SU-DHL-6 (cell line): ENCODE measurements around the gene SKAP2.

ENCODE experiments used
- H2AFZ ChIP-seq: fragments of 200-600 bp; sonication (generic); 2 replicates; pipeline ENCODE4 v1.6.1; 2014; ENCODE audit warnings: low read depth, mild to moderate bottlenecking, moderate library complexity, mixed read lengths, antibody characterized with exemption, low read length; ENCODE audit not compliant: severe bottlenecking
- H3F3A ChIP-seq: fragments of 200-600 bp; shearing (Covaris generic); 2 replicates; pipeline ENCODE4 v1.6.0; 2016; ENCODE audit warnings: antibody characterized with exemption, mild to moderate bottlenecking; ENCODE audit not compliant: insufficient read depth
- H3K27ac ChIP-seq: fragments of 200-600 bp; sonication (generic); 2 replicates; pipeline ENCODE4 v1.5.1; 2016; ENCODE audit warnings: low read depth, mild to moderate bottlenecking, low read length, moderate library complexity, mixed read lengths
- H3K27me3 ChIP-seq: fragments of 200-600 bp; sonication (generic), shearing (Covaris generic); 2 replicates; pipeline ENCODE4 v1.6.0; 2014; ENCODE audit warnings: mild to moderate bottlenecking, low read length
- H3K36me3 ChIP-seq: fragments of 200-600 bp; sonication (generic); 2 replicates; pipeline ENCODE4 v1.6.1; 2014; ENCODE audit warnings: mild to moderate bottlenecking, low read length, mixed read lengths
- H3K4me2 ChIP-seq: fragments of 300-600, 200-600 bp; shearing (Covaris generic), sonication (generic); 2 replicates; pipeline ENCODE4 v1.6.0; 2014; ENCODE audit warnings: low read length, low read depth, mild to moderate bottlenecking; ENCODE audit not compliant: poor library complexity, severe bottlenecking
- H3K4me3 ChIP-seq: fragments of 200-600 bp; sonication (generic); 2 replicates; pipeline ENCODE4 v1.5.1; 2014; ENCODE audit warnings: antibody characterized with exemption, low read length, mild to moderate bottlenecking, mixed read lengths; ENCODE audit not compliant: insufficient read depth, poor library complexity, severe bottlenecking
- H3K79me2 ChIP-seq: fragments of 200-600 bp; sonication (generic); 2 replicates; pipeline ENCODE4 v1.6.1; 2014; ENCODE audit warnings: mild to moderate bottlenecking, low read length, moderate library complexity; ENCODE audit not compliant: insufficient read depth
- H3K9ac ChIP-seq: fragments of 200-600 bp; sonication (generic); 2 replicates; pipeline ENCODE4 v1.7.0; 2014; ENCODE audit warnings: mild to moderate bottlenecking, low read length
- H3K9me2 ChIP-seq: fragments of 200-600 bp; sonication (generic); replicated peaks from 2 replicates; pipeline ENCODE4 v1.6.1; 2014; ENCODE audit warnings: low read length; ENCODE audit not compliant: insufficient read depth
- H3K9me3 ChIP-seq: fragments of 200-600 bp; sonication (generic); 2 replicates; pipeline ENCODE4 v1.6.1; 2014; ENCODE audit warnings: low read length, mixed read lengths; ENCODE audit not compliant: insufficient read depth
- H4K20me1 ChIP-seq: fragments of 200-600 bp; sonication (generic); 2 replicates; pipeline ENCODE4 v1.6.1; 2014; ENCODE audit warnings: low read depth, mild to moderate bottlenecking, antibody characterized with exemption, low read length, moderate library complexity, mixed read lengths
- CTCF ChIP-seq: fragments of 200-600 bp; sonication (generic); IDR thresholded peaks from one replicate; pipeline ENCODE4 v1.5.1; 2017; ENCODE audit warnings: antibody characterized with exemption, mild to moderate bottlenecking, low read length, moderate library complexity; ENCODE audit not compliant: insufficient read depth, poor library complexity, severe bottlenecking
- EZH2phosphoT487 ChIP-seq: fragments of 200-600 bp; sonication (generic), shearing (Covaris generic); conservative IDR thresholded peaks from 2 replicates; pipeline ENCODE4 v1.6.1; 2018; ENCODE audit warnings: mild to moderate bottlenecking, antibody characterized with exemption, low read length, moderate library complexity, mixed read lengths

Gene SKAP2

DNA sequence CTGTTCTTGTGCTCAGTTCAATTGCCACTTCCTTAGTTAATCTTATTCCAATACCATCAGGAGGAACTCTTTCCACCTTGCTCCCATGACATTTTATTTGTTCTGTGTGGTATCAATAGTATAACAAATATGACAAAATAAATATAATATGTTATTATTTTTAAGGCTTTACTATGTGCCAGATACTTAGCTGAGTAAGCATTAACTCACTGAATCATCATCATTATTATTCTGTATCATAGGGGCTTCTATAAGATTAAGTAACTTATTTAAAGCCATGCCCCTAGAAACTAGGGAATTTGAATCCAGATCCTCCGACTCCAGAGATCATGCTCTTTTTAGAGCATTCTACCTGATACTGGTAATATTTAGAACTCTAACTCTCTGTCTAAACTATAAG lies 33.5 kb upstream of the SKAP2 start:
- Histone ChIP-seq H3K9me3 (no peaks in the 10 kb centered on the region), H3K27me3 (no peaks in the 10 kb centered on the region), H2AFZ (no peak overlapping the region), H3F3A (no peaks in the 10 kb centered on the region), H3K4me3 (no peak overlapping the region), H3K36me3 (no peaks in the 10 kb centered on the region), H3K9ac (no peak overlapping the region), H3K4me2 (no peak overlapping the region), H3K79me2 (no peaks in the 10 kb centered on the region), H3K27ac (no peak overlapping the region), H4K20me1 (no peaks in the 10 kb centered on the region), H3K9me2 (no peaks in the 10 kb centered on the region)
- TF ChIP-seq CTCF = no peak
- no peak for TF ChIP-seq EZH2phosphoT487

GRCh38 chr7:26891400-26892350 lies 27.3 kb upstream of the SKAP2 start:
- Histone ChIP-seq H3K36me3 (no peaks in the 10 kb centered on the region), H3K4me3 (no peak overlapping the region), H4K20me1 (no peaks in the 10 kb centered on the region), H3K27me3 (no peaks in the 10 kb centered on the region), H2AFZ (no peak overlapping the region), H3K9ac (no peak overlapping the region), H3F3A (no peaks in the 10 kb centered on the region), H3K9me2 (no peaks in the 10 kb centered on the region), H3K79me2 (no peaks in the 10 kb centered on the region), H3K9me3 (no peaks in the 10 kb centered on the region), H3K27ac (no peak overlapping the region), H3K4me2 (no peak overlapping the region)
- TF ChIP-seq EZH2phosphoT487 (no peak), CTCF (no peak)

DNA sequence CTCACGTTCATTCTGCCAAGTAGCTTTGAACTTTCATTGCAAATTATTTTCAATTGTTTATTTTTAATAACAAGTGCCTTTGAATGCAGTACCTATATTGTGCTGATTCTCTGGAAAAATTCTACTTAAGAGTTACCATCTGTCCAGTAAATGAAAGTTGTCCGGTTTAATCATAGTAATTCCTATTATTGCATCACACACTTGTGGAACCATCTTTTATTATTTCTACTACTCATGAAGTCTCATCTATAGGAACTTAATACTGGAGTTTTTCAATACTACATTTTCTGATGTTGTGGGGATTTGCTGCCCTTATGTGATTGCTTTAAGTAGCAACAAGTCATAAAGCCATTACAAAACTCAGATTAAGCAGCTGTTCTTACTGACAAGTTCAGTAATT lies 16.5 kb upstream of the SKAP2 start:
- no peak for TF ChIP-seq EZH2phosphoT487
- TF ChIP-seq CTCF = no peak
- H3K79me2 ChIP-seq = no peaks in the 10 kb centered on the region
- no peaks in the 10 kb centered on the region for H3F3A ChIP-seq
- no peaks in the 10 kb centered on the region for H3K36me3 ChIP-seq
- H3K9me2 ChIP-seq = no peaks in the 10 kb centered on the region
- no peak overlapping the region for H3K27ac ChIP-seq
- H3K4me3 ChIP-seq = no peak overlapping the region
- no peaks in the 10 kb centered on the region for H4K20me1 ChIP-seq
- H3K27me3 ChIP-seq = no peaks in the 10 kb centered on the region
- no peak overlapping the region for H3K9ac ChIP-seq
- H3K4me2 ChIP-seq = no peak overlapping the region
- no peak overlapping the region for H2AFZ ChIP-seq
- peaks cover 14% of the 10 kb centered on the region for H3K9me3 ChIP-seq
